SU-DHL-6 (cell line): Measurements from ENCODE around the gene RAPGEFL1.

Experiments used
- H2AFZ ChIP-seq: fragments of 200-600 bp; sonication (generic); 2 replicates; pipeline ENCODE4 v1.6.1; 2014; ENCODE audit warnings: low read depth, mild to moderate bottlenecking, moderate library complexity, mixed read lengths, antibody characterized with exemption, low read length; ENCODE audit not compliant: severe bottlenecking
- H3F3A ChIP-seq: fragments of 200-600 bp; shearing (Covaris generic); 2 replicates; pipeline ENCODE4 v1.6.0; 2016; ENCODE audit warnings: antibody characterized with exemption, mild to moderate bottlenecking; ENCODE audit not compliant: insufficient read depth
- H3K27ac ChIP-seq: fragments of 200-600 bp; sonication (generic); 2 replicates; pipeline ENCODE4 v1.5.1; 2016; ENCODE audit warnings: low read depth, mild to moderate bottlenecking, low read length, moderate library complexity, mixed read lengths
- H3K27me3 ChIP-seq: fragments of 200-600 bp; sonication (generic), shearing (Covaris generic); 2 replicates; pipeline ENCODE4 v1.6.0; 2014; ENCODE audit warnings: mild to moderate bottlenecking, low read length
- H3K36me3 ChIP-seq: fragments of 200-600 bp; sonication (generic); 2 replicates; pipeline ENCODE4 v1.6.1; 2014; ENCODE audit warnings: mild to moderate bottlenecking, low read length, mixed read lengths
- H3K4me2 ChIP-seq: fragments of 300-600, 200-600 bp; shearing (Covaris generic), sonication (generic); 2 replicates; pipeline ENCODE4 v1.6.0; 2014; ENCODE audit warnings: low read length, low read depth, mild to moderate bottlenecking; ENCODE audit not compliant: poor library complexity, severe bottlenecking
- H3K4me3 ChIP-seq: fragments of 200-600 bp; sonication (generic); 2 replicates; pipeline ENCODE4 v1.5.1; 2014; ENCODE audit warnings: antibody characterized with exemption, low read length, mild to moderate bottlenecking, mixed read lengths; ENCODE audit not compliant: insufficient read depth, poor library complexity, severe bottlenecking
- H3K79me2 ChIP-seq: fragments of 200-600 bp; sonication (generic); 2 replicates; pipeline ENCODE4 v1.6.1; 2014; ENCODE audit warnings: mild to moderate bottlenecking, low read length, moderate library complexity; ENCODE audit not compliant: insufficient read depth
- H3K9ac ChIP-seq: fragments of 200-600 bp; sonication (generic); 2 replicates; pipeline ENCODE4 v1.7.0; 2014; ENCODE audit warnings: mild to moderate bottlenecking, low read length
- H3K9me2 ChIP-seq: fragments of 200-600 bp; sonication (generic); replicated peaks from 2 replicates; pipeline ENCODE4 v1.6.1; 2014; ENCODE audit warnings: low read length; ENCODE audit not compliant: insufficient read depth
- H3K9me3 ChIP-seq: fragments of 200-600 bp; sonication (generic); 2 replicates; pipeline ENCODE4 v1.6.1; 2014; ENCODE audit warnings: low read length, mixed read lengths; ENCODE audit not compliant: insufficient read depth
- H4K20me1 ChIP-seq: fragments of 200-600 bp; sonication (generic); 2 replicates; pipeline ENCODE4 v1.6.1; 2014; ENCODE audit warnings: low read depth, mild to moderate bottlenecking, antibody characterized with exemption, low read length, moderate library complexity, mixed read lengths
- CTCF ChIP-seq: fragments of 200-600 bp; sonication (generic); IDR thresholded peaks from one replicate; pipeline ENCODE4 v1.5.1; 2017; ENCODE audit warnings: antibody characterized with exemption, mild to moderate bottlenecking, low read length, moderate library complexity; ENCODE audit not compliant: insufficient read depth, poor library complexity, severe bottlenecking
- EZH2phosphoT487 ChIP-seq: fragments of 200-600 bp; sonication (generic), shearing (Covaris generic); conservative IDR thresholded peaks from 2 replicates; pipeline ENCODE4 v1.6.1; 2018; ENCODE audit warnings: mild to moderate bottlenecking, antibody characterized with exemption, low read length, moderate library complexity, mixed read lengths

Gene RAPGEFL1

GRCh38 chr17:40151414-40151963 lies 25.8 kb upstream of the RAPGEFL1 start:
- no peak for TF ChIP-seq EZH2phosphoT487
- no peak for TF ChIP-seq CTCF
- Histone ChIP-seq H3K9me3 (no peaks in the 10 kb centered on the region), H3F3A (no peaks in the 10 kb centered on the region), H3K9ac (no peak overlapping the region), H3K27ac (no peak overlapping the region), H3K4me3 (no peak overlapping the region), H3K79me2 (peaks cover 62% of the 10 kb centered on the region), H2AFZ (no peak overlapping the region), H3K36me3 (peaks cover 8% of the 10 kb centered on the region; the same call in 1 of the 2 replicates), H3K4me2 (no peak overlapping the region), H4K20me1 (no peaks in the 10 kb centered on the region), H3K27me3 (no peaks in the 10 kb centered on the region), H3K9me2 (no peaks in the 10 kb centered on the region)

GRCh38 chr17:40153603-40154236 lies 23.6 kb upstream of the RAPGEFL1 start:
- Histone ChIP-seq H3K79me2 (peaks cover 50% of the 10 kb centered on the region), H3K27ac (no peak overlapping the region), H3K9me2 (no peaks in the 10 kb centered on the region), H3K36me3 (peaks cover 8% of the 10 kb centered on the region; the same call in 1 of the 2 replicates), H3K4me3 (no peak overlapping the region), H3K4me2 (no peak overlapping the region), H4K20me1 (no peaks in the 10 kb centered on the region), H3K9ac (no peak overlapping the region), H3K27me3 (no peaks in the 10 kb centered on the region), H3F3A (no peaks in the 10 kb centered on the region), H3K9me3 (no peaks in the 10 kb centered on the region), H2AFZ (no peak overlapping the region)
- TF ChIP-seq CTCF (no peak), EZH2phosphoT487 (no peak)

GRCh38 chr17:40157973-40158372 lies 19.3 kb upstream of the RAPGEFL1 start:
- no peaks in the 10 kb centered on the region for H3F3A ChIP-seq
- H3K4me2 ChIP-seq = no peak overlapping the region
- no peaks in the 10 kb centered on the region for H4K20me1 ChIP-seq
- no peak overlapping the region for H3K4me3 ChIP-seq
- H3K9ac ChIP-seq = no peak overlapping the region
- H2AFZ ChIP-seq = no peak overlapping the region
- H3K9me3 ChIP-seq = no peaks in the 10 kb centered on the region
- TF ChIP-seq EZH2phosphoT487 = no peak
- no peak for TF ChIP-seq CTCF
- H3K9me2 ChIP-seq = no peaks in the 10 kb centered on the region
- peaks cover 36% of the 10 kb centered on the region for H3K79me2 ChIP-seq
- H3K36me3 ChIP-seq = peaks cover 22% of the 10 kb centered on the region; the same call in 1 of the 2 replicates
- H3K27me3 ChIP-seq = no peaks in the 10 kb centered on the region
- H3K27ac ChIP-seq = no peak overlapping the region
